ENCODE results near the gene IFFO2.

DNA sequence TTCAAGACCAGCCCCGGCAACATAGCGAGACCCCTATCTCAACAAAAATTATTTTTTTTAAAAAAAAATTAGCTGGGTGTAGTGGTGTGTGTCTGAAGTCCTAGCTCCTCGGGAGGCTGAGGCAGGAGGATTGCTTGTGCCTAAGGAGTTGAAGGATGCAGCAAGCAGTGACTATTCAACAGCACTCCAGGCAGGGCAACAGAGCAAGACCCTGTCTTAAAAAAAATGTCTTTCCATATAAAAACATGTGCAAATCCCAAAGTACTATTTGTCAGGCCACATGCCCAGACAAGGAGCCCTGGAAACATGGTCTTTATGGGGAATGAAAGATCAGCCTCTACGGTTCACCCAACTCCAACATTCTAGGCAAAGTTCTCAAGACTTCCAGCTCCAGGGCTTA lies 13.3 kb downstream of the IFFO2 start:
- TF ChIP-seq, protein P1, sequence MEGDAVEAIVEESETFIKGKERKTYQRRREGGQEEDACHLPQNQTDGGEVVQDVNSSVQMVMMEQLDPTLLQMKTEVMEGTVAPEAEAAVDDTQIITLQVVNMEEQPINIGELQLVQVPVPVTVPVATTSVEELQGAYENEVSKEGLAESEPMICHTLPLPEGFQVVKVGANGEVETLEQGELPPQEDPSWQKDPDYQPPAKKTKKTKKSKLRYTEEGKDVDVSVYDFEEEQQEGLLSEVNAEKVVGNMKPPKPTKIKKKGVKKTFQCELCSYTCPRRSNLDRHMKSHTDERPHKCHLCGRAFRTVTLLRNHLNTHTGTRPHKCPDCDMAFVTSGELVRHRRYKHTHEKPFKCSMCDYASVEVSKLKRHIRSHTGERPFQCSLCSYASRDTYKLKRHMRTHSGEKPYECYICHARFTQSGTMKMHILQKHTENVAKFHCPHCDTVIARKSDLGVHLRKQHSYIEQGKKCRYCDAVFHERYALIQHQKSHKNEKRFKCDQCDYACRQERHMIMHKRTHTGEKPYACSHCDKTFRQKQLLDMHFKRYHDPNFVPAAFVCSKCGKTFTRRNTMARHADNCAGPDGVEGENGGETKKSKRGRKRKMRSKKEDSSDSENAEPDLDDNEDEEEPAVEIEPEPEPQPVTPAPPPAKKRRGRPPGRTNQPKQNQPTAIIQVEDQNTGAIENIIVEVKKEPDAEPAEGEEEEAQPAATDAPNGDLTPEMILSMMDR (conservative IDR thresholded peaks at IDR 0.05 in 1 of 2, IDR thresholded peaks at IDR 0.05 in 1 of 2; ENCODE audit: low read depth in 1 of 2, low read length in 2 of 2) = no peak
- no peak for TF ChIP-seq EZH2 (IDR thresholded peaks at IDR 0.05; ENCODE audit: low read length, missing control alignments)
